ENCODE results near the gene PARVB. TPM values are rescaled to one million over a fixed set of nuclear protein-coding genes. Genes with fewer than 3 reads are reported as not detected.

Gene PARVB
- total RNA-seq, 1 experiment from 2014 or later: 85.3 TPM

DNA sequence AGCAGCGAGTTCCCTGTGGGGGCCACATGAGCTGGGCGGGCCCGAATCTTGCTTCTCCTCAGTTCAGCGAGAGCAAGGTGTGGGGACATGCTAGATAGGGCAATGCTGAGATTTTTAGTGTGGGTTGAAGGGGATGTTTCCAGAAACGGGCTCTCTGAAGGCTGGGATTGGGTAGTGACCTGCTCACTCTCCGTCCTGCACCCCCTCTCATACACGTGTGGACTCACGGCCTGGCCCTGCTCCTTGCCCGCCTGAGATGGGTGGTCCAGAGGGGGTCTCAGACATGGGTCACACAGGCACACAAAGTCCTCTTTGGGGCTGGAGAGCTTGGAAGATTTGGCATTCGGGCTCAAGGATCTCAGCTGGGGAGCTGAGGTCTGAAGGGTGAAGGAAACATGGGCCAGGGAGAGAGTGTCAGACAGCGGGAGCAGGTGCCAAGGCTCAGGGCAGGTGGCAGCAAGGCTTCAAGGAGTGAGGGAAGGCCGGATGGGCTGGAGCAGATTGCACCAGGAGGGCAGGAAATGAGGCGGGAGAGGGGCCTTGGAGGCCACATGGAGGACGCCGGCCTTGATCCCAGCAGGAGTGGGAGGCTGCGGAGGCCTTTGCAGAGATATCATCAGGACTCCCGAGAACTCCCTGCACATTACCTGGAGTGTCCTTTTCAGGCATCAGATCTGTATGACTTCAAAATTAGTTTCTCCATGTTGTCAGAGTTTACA is 74.1 kb downstream of the PARVB start:
- no peak for DNase-seq
- no peak for TF ChIP-seq EZH2 (IDR thresholded peaks at IDR 0.05; ENCODE audit: low read length, unreplicated experiment)
- TF ChIP-seq, protein P1, sequence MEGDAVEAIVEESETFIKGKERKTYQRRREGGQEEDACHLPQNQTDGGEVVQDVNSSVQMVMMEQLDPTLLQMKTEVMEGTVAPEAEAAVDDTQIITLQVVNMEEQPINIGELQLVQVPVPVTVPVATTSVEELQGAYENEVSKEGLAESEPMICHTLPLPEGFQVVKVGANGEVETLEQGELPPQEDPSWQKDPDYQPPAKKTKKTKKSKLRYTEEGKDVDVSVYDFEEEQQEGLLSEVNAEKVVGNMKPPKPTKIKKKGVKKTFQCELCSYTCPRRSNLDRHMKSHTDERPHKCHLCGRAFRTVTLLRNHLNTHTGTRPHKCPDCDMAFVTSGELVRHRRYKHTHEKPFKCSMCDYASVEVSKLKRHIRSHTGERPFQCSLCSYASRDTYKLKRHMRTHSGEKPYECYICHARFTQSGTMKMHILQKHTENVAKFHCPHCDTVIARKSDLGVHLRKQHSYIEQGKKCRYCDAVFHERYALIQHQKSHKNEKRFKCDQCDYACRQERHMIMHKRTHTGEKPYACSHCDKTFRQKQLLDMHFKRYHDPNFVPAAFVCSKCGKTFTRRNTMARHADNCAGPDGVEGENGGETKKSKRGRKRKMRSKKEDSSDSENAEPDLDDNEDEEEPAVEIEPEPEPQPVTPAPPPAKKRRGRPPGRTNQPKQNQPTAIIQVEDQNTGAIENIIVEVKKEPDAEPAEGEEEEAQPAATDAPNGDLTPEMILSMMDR (conservative IDR thresholded peaks at IDR 0.05; ENCODE audit: low read depth, low read length): no peak
- no peak for TF ChIP-seq EZH2phosphoT487 (IDR thresholded peaks at IDR 0.05; ENCODE audit: borderline replicate concordance, low read length)
- no peaks in the 10 kb centered on the region for H4K20me1 ChIP-seq (ENCODE audit: low read length)
- no peaks in the 10 kb centered on the region for H3K9me2 ChIP-seq (replicated peaks; ENCODE audit: low read length)
- H3F3A ChIP-seq (ENCODE audit: low read length, unreplicated experiment): no peaks in the 10 kb centered on the region
- no peak overlapping the region for H3K9ac ChIP-seq (ENCODE audit: low read length)
- no peak overlapping the region for H3K4me3 ChIP-seq (ENCODE audit: low read length)
- no peak for ATAC-seq
- BruUV-seq (replicated peaks): no TSS peak
- ChIA-PET POLR2A (ENCODE audit: unreplicated experiment) (no interaction called here), CTCF (no interaction called here)
- no peaks in the 10 kb centered on the region for H3K9me3 ChIP-seq (ENCODE audit: low read length)
- H2AFZ ChIP-seq (ENCODE audit: low read length): no peak overlapping the region
- no peak overlapping the region for H3K27ac ChIP-seq (ENCODE audit: low read length)
- intact Hi-C loops (cut with micrococcal nuclease): no loop called here
- no peaks in the 10 kb centered on the region for H3K79me2 ChIP-seq (ENCODE audit: low read length)
- no peaks in the 10 kb centered on the region for H3K27me3 ChIP-seq (ENCODE audit: low read length)
- H3K36me3 ChIP-seq (ENCODE audit: low read depth, low read length): no peaks in the 10 kb centered on the region
- no peaks in the 10 kb centered on the region for H3K4me1 ChIP-seq (ENCODE audit: insufficient read depth, low read length)
- H3K4me2 ChIP-seq (ENCODE audit: low read length): no peak overlapping the region

DNA sequence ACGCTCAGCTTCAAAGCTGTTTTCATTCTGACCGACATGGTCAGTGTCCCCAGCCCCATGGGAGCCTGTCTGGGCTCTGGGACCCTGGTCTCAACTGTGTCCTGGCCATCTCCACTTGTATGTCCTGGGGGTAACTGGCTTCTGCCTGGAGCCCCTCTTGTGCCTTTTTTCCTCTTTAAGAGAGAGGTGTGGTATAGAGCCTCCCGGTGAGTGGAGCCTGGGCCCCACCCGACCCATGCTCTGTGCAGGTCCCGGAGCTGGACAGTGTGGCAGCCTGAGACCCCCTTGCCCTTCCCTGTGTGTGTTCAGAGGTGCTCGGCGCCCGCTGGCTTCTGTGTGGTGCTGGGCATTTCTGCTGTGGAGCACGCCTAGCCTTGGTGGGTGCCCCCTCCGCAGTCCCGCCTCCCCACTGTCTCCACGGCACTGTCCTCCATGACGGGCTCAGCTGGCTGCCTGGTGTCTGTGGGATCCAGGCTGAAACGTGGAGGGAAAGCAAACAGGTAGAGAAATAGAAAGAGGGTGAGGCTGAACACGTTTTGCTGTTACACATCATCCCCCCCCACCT is 74.9 kb downstream of the PARVB start:
- intact Hi-C loops (cut with micrococcal nuclease): no loop called here
- no peaks in the 10 kb centered on the region for H3K9me3 ChIP-seq (ENCODE audit: low read length)
- no peaks in the 10 kb centered on the region for H4K20me1 ChIP-seq (ENCODE audit: low read length)
- CTCF ChIA-PET: no interaction called here
- H3K4me2 ChIP-seq (ENCODE audit: low read length): no peak overlapping the region
- H3K27ac ChIP-seq (ENCODE audit: low read length): no peak overlapping the region
- no peak overlapping the region for H2AFZ ChIP-seq (ENCODE audit: low read length)
- H3K27me3 ChIP-seq (ENCODE audit: low read length): no peaks in the 10 kb centered on the region
- H3F3A ChIP-seq (ENCODE audit: low read length, unreplicated experiment): no peaks in the 10 kb centered on the region
- H3K36me3 ChIP-seq (ENCODE audit: low read depth, low read length): no peaks in the 10 kb centered on the region
- H3K4me1 ChIP-seq (ENCODE audit: insufficient read depth, low read length): no peaks in the 10 kb centered on the region
- no peak overlapping the region for H3K9ac ChIP-seq (ENCODE audit: low read length)
- TF ChIP-seq EZH2phosphoT487 (IDR thresholded peaks at IDR 0.05; ENCODE audit: borderline replicate concordance, low read length): no peak
- TF ChIP-seq EZH2 (IDR thresholded peaks at IDR 0.05; ENCODE audit: low read length, unreplicated experiment): no peak
- TF ChIP-seq, protein P1 (conservative IDR thresholded peaks at IDR 0.05; ENCODE audit: low read depth, low read length): no peak
- no peaks in the 10 kb centered on the region for H3K9me2 ChIP-seq (replicated peaks; ENCODE audit: low read length)
- DNase-seq: no peak
- POLR2A ChIA-PET (ENCODE audit: unreplicated experiment): no interaction called here
- no TSS peak for BruUV-seq (replicated peaks)
- no peaks in the 10 kb centered on the region for H3K79me2 ChIP-seq (ENCODE audit: low read length)
- no peak overlapping the region for H3K4me3 ChIP-seq (ENCODE audit: low read length)
- ATAC-seq: no peak

DNA sequence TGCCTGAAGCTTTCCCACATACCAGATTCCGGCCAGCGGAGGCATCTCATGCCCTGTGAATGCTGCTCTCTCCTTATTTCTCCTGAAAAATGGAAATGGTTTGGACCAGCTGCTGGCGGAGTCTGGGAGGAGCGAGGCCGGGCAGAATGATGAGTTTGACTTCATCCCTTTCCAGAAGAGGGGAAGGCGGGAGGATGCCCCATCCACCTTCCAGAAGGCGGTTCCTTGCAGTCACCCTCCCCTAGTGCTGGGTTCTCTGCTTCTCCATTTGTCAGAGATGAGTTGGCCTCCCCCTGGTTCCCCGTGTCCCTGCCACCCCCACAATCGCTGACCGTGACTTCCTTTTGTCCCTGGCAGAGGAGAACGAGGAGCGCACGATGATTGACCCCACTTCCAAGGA is 75.6 kb downstream of the PARVB start:
- TF ChIP-seq EZH2 (IDR thresholded peaks at IDR 0.05; ENCODE audit: low read length, unreplicated experiment) (no peak), EZH2phosphoT487 (IDR thresholded peaks at IDR 0.05; ENCODE audit: borderline replicate concordance, low read length) (no peak)
- TF ChIP-seq, protein P1 (conservative IDR thresholded peaks at IDR 0.05; ENCODE audit: low read depth, low read length): no peak
- no peaks in the 10 kb centered on the region for H3K79me2 ChIP-seq (ENCODE audit: low read length)
- no peaks in the 10 kb centered on the region for H3K36me3 ChIP-seq (ENCODE audit: low read depth, low read length)
- no peaks in the 10 kb centered on the region for H3F3A ChIP-seq (ENCODE audit: low read length, unreplicated experiment)
- H3K9ac ChIP-seq (ENCODE audit: low read length): no peak overlapping the region
- ATAC-seq: no peak
- H2AFZ ChIP-seq (ENCODE audit: low read length): no peak overlapping the region
- POLR2A ChIA-PET (ENCODE audit: unreplicated experiment): no interaction called here
- no peak for DNase-seq
- no peaks in the 10 kb centered on the region for H3K9me2 ChIP-seq (replicated peaks; ENCODE audit: low read length)
- CTCF ChIA-PET: no interaction called here
- intact Hi-C loops (cut with micrococcal nuclease): no loop called here
- BruUV-seq (replicated peaks): no TSS peak
- no peak overlapping the region for H3K4me2 ChIP-seq (ENCODE audit: low read length)
- no peak overlapping the region for H3K27ac ChIP-seq (ENCODE audit: low read length)
- no peaks in the 10 kb centered on the region for H3K27me3 ChIP-seq (ENCODE audit: low read length)
- H3K4me3 ChIP-seq (ENCODE audit: low read length): no peak overlapping the region
- H3K4me1 ChIP-seq (ENCODE audit: insufficient read depth, low read length): no peaks in the 10 kb centered on the region
- H4K20me1 ChIP-seq (ENCODE audit: low read length): no peaks in the 10 kb centered on the region
- H3K9me3 ChIP-seq (ENCODE audit: low read length): no peaks in the 10 kb centered on the region

All from PC-3 (cell line).